ENCODE measurements around the gene ATM. TPM values are rescaled to one million over a fixed set of nuclear protein-coding genes. Genes with fewer than 3 reads are reported as not detected.
"Not testable (repeated sequence)": the region's sequence is repeated elsewhere in the genome, so short reads cannot be mapped to it uniquely, and the experiment has no call there.

Gene ATM
- total RNA-seq, 1 experiment from 2014 or later = 22.1 TPM

DNA sequence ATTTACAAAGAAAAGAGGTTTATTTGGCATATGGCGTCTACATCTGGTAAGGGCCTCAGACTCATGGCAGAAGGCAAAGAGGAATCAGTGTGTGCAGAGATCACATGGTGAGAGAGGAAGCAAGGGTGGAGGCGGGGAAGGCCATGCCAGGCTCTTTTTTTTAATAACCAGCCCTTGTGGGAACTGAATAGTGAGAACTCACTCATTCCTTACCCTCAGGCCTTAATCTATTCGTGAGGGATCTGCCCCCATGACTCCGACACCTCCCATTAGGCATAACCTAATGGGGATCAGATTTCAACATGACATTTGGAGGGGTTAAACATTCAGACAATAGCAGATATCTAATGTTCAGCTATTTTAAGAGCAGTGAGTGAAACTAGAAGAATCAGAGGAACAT, 55.7 kb downstream of the ATM start:
- DNase-seq (ENCODE audit: low read depth) = peak; percentile 5

DNA sequence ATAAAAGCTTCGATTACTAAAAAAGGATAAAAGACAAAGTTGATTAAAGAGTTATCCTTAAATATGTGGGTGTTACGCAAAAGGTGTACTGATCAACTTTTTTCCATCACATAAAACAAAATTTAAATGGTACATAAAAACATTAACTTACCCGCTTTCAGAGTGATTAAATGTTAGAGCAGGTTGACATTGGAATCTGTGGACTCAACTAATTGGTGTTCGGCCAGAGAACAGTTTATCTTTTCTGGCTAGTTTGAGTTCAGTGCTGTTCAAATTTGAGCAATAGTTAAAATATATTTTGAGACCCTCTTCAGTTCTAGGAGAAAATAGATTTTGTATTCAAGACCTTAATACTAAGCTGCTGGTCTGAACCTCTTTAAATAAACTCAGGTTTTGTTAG, 56.1 kb downstream of the ATM start:
- no peak for DNase-seq (ENCODE audit: low read depth)

DNA sequence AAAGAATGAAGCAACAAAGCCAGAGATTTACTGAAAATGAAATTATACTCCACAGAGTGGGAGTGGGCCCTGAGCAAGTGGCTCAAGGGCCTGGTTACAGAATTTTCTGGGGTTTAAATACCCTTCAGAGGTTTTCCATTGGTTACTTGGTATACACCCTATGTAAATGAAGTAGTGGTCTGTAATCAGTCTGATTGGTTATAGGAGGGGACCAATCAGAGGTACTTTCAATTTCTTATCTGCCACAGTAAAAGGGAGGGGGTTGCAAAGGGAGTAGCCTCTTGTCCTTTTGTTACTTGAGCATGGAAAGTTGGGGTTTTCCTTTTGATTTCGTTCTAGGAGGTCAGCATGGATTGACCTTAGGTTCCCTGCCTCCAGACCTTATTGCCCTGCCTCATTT, 63.5 kb downstream of the ATM start:
- no peak for DNase-seq (ENCODE audit: low read depth)

DNA sequence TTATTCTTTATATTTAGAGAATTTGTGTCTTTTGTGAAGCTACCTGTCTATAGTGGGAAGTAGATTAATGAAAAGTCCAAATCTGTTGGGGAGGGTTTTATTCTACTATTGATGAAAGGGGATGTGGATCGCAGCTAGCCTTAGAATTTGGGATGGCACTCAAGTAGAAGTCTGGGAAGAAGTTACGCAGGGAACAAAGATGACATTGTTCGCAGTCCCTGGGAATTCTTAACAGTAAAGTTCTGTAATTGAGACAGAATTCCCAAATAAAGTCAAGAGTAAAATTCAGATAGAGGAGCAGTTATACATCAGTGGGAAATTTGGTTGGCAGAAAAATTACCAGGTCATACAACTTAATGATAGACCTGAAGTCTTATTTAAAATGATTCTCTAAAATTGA, 64.1 kb downstream of the ATM start:
- DNase-seq (ENCODE audit: low read depth) = no peak

DNA sequence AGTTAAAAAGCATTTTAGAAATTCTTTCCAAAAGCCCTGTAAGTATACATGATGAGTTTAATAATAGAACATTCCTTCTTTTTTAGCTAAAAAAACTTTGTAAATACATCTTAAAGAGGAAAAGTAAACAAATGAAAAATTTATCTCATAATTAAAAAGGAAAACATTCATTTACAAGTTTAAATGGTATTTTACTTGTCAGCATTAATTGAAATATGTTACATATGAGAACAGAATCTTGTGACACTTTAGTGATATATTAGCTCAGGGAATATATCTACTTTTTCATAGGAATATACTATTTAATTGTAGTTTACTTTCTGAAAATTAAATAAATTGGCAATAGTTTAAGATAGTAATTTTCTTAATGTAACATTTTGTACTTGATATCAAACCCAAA, 66.2 kb downstream of the ATM start:
- DNase-seq (ENCODE audit: low read depth) = not testable (repeated sequence)

DNA sequence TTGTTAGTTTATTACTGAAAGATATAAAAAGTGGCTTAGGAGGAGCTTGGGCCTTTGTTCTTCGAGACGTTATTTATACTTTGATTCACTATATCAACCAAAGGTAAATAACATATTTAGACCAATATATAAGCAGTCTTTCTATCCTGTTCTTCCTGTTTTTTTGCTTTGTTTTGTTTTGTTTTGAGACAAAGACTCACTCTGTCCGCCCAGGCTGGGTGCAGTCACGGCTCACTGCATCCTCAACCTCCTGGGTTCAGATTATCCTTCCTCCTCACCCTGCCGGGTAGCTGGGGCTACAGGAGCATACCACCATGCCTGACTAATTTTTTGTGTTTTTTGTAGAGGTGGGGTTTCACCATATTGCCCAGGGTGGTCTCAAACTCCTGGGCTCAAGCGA, 66.8 kb downstream of the ATM start:
- no peak for DNase-seq (ENCODE audit: low read depth)

DNA sequence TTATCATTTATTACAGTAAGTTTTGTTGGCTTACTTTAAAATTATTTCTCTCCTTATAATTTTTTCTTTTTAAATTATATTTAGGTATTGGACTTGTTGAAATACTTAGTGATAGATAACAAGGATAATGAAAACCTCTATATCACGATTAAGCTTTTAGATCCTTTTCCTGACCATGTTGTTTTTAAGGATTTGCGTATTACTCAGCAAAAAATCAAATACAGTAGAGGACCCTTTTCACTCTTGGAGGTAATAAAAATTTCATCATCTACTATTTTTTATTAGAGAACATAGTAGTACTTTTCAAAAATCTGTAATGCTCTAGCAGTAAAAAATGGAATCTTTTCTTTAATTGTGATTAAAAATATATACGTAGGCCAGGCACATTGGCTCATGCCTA, 70.4 kb downstream of the ATM start:
- no peak for DNase-seq (ENCODE audit: low read depth)

DNA sequence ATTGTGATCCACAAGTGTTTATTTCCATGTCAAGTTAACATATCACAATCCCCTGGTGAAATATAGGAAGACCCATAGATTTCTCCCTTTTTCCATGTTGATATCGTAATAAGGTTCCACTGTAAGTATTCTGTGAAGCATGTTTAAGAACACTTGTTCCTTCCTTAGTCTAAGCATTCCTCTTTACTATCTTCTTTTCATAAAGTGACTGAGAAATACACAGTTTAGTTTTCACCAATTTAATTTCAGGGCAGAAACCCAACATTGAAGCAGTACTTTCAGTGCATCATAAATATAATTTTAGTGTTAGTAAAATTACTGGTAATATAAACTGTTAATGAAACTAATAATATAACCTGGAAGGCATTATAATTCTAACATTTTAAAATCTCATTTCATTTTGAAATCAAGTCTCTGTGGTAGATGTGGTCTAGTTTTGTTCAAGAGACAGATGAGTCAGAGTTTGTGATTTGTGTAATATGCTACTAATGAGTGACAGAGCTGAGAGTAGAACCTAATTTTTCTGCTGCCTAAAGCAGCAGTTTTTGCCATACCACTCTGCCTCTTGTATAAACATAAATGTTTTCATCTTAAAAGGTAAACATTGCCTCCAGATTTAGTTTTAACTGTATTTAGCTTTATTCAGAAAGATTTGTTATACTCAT, 79.4 kb downstream of the ATM start:
- DNase-seq (ENCODE audit: low read depth) = peak; percentile 52

DNA sequence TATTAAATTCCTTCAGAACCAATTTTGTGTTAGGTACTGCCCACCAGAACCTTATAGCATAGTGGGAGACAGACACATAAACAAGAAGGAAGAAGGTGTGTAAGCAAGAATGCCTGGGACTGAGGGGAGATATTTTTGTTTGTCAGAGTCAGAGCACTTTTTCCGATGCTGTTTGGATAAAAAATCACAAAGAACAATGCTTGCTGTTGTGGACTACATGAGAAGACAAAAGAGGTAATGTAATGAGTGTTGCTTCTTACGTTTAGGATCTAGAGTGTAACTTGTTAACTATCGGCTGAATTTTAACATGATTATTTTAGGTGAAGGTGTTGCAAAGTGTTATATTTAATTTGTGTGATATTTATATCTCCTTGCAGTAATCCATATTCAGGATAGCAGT, 84.9 kb downstream of the ATM start:
- no peak for DNase-seq (ENCODE audit: low read depth)

DNA sequence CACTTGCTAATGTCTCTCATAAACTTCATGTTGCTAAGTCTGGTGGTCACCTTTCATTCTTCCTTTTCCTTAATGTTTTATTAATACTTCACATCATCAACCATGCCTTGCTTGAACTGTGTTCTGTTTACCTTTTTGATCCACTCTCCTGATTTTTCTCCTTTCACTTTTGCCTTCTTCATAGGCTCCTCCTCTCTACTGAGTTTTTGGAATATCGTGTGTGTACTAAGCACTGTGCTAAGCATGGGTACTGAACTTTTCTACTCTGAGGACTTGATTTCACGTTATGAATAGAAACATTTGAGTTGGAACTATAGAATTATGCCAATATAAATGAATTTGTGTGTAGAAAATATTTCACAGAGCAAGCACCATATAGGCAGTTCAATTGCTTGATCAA, 90.6 kb downstream of the ATM start:
- no peak for DNase-seq (ENCODE audit: low read depth)

DNA sequence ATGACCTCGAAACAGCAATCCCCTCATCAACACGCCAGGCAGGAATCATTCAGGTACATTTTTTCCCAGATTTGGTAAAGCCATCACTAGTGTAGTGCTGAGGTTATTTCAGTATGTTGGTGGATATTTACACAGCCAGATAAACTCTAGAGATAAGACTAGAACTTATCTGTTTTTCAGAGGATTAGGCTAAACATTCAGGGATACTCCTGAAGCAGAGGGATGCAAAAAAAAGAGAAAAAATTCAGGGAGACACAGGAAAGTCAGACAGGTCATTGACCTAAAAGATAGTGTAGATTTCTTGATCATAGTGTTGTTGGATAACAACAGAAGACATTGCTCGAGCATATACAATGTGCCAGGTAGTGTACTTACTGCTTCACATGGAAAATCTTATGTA, 93.2 kb downstream of the ATM start:
- DNase-seq (ENCODE audit: low read depth) = no peak

DNA sequence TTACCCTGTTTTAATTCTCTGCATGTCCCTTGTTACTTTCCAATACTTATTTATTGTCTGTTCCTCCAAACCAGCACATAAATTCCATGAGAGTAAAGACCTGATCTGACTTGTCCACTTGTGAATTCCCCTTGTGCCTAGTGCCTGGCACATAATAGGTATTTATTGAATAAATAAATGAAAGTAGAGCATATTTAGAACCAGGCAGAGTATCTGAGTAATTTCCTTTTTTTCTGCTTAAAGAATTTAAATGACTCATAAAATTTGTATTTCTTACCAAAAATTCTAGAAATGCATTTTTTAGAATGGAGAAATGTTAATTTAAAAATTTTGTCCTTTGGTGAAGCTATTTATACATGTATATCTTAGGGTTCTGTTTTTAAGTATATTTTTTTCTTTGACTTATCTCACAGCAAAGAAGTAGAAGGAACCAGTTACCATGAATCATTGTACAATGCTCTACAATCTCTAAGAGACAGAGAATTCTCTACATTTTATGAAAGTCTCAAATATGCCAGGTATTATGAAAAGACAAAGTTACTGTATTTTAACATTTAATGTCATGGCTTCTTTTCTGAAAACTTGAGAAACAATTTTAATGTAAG, 96.8 kb downstream of the ATM start:
- peak; percentile 5 for DNase-seq (ENCODE audit: low read depth)

DNA sequence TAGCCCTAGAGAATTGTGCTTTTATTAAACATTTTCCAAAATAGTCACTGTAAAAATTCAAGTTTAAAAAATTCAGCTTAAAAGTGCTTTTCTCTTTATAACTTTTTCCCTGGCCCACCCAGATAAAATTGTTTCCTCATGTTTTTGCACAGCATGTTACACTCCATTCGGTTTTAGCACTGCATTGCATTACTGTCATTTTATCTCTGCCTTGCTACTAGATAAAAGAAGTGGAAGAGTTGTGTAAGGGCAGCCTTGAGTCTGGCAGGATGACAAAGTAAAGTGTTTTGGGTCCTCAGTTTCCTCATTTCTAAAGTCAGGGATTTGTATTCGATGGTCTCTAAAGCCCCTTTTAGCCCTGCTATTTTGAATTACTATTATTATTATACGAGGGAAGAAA, 99.8 kb downstream of the ATM start:
- no peak for DNase-seq (ENCODE audit: low read depth)

DNA sequence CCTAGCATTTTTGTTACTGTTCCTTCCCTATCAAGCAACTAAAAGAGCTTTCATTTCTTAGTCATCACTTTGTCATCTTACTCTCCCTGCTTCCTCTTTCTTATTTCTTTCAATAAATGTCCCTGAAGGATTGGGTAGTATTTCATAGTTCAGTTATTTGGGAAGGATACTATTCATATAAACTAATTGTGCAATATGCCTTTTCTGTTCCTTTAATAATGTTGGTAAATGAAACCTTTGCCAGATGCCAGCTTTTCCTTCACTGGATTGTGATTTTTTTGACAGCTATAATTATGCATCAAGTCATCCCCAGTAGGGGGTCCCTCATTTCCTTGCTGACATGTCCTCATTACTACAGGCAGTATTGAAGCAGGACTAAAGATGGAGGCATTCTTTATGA, 101.7 kb downstream of the ATM start:
- DNase-seq (ENCODE audit: low read depth) = peak; percentile 35

DNA sequence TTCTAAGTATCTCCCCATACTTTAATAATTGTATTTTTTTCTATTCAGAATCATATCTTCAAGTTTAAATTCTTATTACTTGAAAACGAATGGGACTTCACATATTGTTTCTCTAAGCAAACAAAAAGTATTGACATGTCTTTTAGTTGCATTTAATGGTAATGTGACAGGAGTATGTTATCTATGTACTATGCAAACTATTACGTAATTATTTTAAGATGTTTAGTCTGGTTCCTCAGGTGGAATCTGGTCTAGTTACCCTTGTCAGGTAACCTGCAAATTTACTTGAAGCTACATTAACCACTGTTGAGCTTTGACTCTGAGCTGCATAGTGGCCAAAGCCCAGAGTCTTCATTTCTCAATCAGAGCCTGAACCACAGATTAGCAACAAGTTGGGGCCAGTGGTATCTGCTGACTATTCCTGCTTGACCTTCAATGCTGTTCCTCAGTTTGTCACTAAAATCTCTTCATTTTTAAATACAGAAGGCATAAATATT, 110.6 kb downstream of the ATM start:
- DNase-seq (ENCODE audit: low read depth) = no peak

DNA sequence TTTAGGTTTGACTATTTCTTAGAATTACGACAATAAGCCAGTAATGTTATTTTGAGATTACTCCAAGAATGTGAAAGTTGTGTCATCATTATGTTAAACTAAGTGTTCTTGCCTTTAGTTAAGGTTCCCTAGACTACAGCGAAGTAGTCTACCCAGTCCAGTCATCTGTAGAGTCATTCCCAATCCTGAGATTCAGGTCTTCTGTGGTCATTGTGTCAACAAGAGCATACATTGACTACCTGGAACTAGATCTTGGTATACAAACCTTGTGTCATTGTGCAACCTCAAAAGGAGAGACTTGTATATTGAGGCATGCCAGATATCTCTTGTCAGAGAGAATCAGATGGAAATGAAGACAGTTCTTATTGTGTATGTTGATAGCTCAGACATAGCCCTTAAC, 115.9 kb downstream of the ATM start:
- no peak for DNase-seq (ENCODE audit: low read depth)

DNA sequence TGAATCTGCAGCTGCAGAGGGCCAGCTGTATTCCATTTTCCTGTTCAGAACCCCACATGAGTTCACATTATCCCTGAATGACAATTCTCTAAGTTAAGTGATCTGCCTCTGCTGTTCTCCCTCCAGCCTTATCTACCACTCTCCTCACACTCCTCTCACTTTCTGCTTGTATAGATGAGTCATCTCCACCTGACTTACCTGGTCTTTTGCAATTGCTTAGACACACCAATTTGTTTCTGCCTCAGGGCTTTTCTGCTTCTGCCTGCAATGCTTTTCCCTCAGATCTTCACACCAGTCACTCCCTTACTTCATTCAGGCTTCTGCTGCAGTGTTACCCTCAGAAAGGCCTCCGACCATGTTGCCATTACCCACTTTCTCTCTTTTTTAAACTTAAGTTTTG, 118.1 kb downstream of the ATM start:
- peak; percentile 43 for DNase-seq (ENCODE audit: low read depth)

DNA sequence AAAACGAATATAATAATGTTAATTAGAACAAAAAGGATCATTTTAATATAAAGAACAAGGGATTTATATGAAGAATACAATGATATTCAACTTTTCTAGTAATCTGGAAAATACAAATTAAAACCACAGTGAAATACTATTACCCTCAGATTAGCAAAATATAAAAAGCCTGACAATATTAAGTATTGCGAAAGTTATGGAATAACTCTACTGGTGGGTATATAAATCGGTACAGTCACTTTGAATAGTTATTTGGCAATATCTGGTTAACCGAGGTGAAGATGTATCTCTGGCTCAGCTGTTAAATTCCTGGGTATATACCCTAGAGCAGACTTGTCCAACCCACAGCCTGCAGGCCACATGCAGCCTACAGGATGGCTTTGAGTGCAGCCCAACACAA, 118.8 kb downstream of the ATM start:
- DNase-seq (ENCODE audit: low read depth) = no peak

DNA sequence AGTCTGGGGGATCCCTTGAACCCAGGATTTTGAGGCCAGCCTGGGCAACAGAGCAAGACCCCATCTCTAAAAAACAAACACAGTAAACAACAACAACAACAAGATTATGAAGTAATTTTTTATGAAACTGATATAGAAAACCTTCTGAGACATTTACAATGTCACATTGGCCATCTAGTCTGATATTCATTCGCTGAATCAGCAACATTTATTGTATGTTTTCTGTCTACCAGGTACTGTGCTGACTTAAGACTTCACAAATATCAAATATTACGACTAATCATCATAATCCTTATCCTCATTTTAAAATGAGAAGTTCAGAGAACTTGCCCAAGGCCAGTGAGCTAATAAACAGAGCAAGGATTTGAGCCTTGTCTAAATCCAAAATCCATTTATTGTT, 120.8 kb downstream of the ATM start:
- DNase-seq (ENCODE audit: low read depth) = no peak

DNA sequence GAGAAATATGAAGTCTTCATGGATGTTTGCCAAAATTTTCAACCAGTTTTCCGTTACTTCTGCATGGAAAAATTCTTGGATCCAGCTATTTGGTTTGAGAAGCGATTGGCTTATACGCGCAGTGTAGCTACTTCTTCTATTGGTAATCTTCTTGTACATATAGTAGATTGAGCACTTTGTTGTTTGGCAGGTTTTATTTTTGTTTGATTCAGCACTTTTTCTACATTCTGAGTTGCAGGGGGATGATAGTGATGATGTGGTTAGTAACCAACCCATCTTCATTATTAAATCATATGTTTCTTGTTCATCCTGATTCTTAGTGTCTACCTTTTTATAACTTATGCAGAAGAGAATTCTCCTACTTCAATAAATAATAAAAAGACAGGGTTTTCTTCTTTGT, 122.9 kb downstream of the ATM start:
- DNase-seq (ENCODE audit: low read depth) = no peak

DNA sequence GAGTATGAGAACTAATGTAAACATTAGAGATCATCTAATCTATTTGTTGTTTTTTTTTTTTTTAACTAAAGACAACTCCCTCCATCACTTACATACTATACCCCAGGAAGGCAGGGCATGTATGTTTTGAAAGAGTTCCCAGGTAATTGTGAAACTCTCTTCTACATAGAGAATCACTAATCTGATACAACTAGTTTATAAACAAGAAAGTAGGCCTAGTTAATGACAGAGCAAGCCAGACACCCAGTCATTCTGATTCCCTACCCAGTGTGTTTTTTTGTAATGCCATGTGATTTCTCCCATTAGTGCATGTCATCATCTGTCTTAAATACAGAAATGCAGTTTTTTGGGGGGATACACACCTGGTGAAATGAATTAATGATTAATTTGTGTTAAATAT, 123.6 kb downstream of the ATM start:
- DNase-seq (ENCODE audit: low read depth) = no peak

DNA sequence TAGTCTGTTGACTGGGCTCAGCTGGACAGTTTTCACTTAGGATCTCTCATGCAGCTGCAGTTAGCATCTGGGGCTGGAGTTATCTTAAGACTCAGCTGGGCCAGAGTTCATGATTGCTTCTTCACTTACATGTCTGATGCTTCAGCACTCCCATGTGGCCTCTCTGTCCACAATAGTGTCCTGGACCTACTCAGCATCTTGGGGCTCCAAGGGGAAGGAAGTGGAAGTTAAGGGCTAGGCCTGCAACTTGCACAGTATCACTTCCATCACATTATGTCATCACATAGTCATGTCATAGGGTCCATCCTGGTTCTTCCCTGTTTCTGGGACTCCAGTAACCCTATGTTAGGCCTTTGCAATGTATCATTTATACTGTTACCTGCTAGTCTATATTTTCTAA, 128.6 kb downstream of the ATM start:
- no peak for DNase-seq (ENCODE audit: low read depth)

DNA sequence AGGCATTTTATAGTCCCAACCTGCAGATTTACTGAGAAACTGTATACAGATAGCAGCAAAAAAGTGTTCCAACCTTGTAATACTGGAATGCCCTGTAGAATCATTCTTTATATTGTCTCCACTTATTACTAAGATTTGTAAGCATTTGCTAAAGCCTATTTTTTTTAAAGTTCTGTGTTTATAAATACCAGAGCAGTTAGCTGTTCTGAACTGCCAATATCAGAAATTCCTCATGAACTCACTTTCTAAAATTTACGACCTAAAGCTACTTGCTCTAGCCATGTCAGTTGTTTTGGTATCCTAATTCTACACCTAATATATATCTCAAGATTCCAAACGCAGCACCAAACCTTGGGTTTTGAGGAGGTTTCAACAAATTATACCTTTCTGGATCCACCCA, 141.3 kb downstream of the ATM start:
- DNase-seq (ENCODE audit: low read depth) = peak; percentile 42

DNA sequence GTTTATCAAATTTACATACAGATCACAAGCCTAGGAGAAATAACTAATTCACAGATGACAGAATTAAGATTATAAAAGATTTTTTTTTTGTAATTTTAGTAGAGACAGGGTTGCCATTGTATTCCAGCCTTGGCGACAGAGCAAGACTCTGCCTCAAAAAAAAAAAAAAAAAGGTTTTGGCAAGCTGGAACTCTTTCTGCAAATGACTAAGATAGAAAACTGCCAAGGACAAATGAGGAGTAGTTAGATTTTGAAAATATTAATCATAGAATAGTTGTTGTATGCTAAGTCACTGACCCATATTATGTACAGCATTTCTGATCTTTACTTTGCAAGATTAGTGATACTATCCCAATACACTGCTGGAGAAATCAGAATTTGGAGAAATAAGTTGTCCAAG, 145.3 kb downstream of the ATM start:
- DNase-seq (ENCODE audit: low read depth) = no peak
